Adrenal gland (tissue), 5 donors: Measurements from ENCODE around the gene KCNQ4.

ENCODE experiments used
- POLR2A ChIP-seq, 2 donors: fragments of 450-650 bp; IDR thresholded peaks; one replicate each; pipeline ENCODE4 v1.6.1; 2017; ENCODE audit warnings: antibody characterized with exemption in 2 of 2, mild to moderate bottlenecking in 2 of 2, moderate library complexity in 1 of 2
- TF ChIP-seq, protein P1 (sequence below), 6 experiments: fragments of 450-650 bp in 4 of 6; fragments of 200-600 bp in 2 of 6; sonication (generic) in 1 of 6; IDR thresholded peaks; 1 replicate in 5 of 6; 2 replicates in 1 of 6; pipeline versions ENCODE4 v1.5.1 to v1.8.0; 2016 to 2021; ENCODE audit warnings: antibody characterized with exemption in 6 of 6, mild to moderate bottlenecking in 2 of 6, moderate library complexity in 1 of 6
- donor health status: DM: no; HTN: no; CAD: no.

DNA sequence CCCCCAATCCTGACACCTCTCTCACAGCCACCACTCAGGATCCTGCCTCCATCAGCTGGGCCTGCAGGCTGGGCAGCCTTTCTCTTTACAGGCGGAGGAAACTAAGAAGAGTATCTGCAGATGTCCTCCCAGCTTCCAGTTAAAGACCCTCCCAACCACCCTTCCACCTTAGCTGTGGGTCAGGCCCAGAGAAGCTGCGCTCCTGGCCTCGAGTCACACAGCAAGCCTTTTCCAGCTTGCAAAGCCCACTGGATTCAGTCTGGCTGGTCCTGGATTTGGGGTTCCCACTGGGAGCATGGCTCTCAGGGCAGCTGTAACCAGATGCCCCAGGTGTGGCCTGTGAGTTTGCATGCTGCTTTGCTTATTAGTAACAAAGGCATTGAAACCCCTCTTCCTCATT is 19.9 kb downstream of the KCNQ4 start:
- TF ChIP-seq, protein P1, sequence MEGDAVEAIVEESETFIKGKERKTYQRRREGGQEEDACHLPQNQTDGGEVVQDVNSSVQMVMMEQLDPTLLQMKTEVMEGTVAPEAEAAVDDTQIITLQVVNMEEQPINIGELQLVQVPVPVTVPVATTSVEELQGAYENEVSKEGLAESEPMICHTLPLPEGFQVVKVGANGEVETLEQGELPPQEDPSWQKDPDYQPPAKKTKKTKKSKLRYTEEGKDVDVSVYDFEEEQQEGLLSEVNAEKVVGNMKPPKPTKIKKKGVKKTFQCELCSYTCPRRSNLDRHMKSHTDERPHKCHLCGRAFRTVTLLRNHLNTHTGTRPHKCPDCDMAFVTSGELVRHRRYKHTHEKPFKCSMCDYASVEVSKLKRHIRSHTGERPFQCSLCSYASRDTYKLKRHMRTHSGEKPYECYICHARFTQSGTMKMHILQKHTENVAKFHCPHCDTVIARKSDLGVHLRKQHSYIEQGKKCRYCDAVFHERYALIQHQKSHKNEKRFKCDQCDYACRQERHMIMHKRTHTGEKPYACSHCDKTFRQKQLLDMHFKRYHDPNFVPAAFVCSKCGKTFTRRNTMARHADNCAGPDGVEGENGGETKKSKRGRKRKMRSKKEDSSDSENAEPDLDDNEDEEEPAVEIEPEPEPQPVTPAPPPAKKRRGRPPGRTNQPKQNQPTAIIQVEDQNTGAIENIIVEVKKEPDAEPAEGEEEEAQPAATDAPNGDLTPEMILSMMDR (IDR thresholded peaks at IDR 0.05), result no peak
- TF ChIP-seq POLR2A (IDR thresholded peaks at IDR 0.05), result no peak
